ENCODE measurements around the gene ANKS1B.

- TF ChIP-seq CTCF (IDR thresholded peaks at IDR 0.05 in 2 of 3, conservative IDR thresholded peaks at IDR 0.05 in 1 of 3; ENCODE audit: borderline replicate concordance in 1 of 3, insufficient read depth in 1 of 3, low read depth in 2 of 3, low read length in 2 of 3), result no peak
- no peak for TF ChIP-seq POLR2A (IDR thresholded peaks at IDR 0.05; ENCODE audit: borderline replicate concordance, extremely low read depth, insufficient read depth, insufficient read length)
- no peak for TF ChIP-seq JUND (IDR thresholded peaks at IDR 0.05)
- no peak for TF ChIP-seq EZH2 (IDR thresholded peaks at IDR 0.05)
- TF ChIP-seq POLR2AphosphoS5 (IDR thresholded peaks at IDR 0.05; ENCODE audit: low read depth, low read length), result no peak
- TF ChIP-seq ZNF274 (IDR thresholded peaks at IDR 0.05; ENCODE audit: low read depth, low read length), result no peak
- TF ChIP-seq MAX (IDR thresholded peaks at IDR 0.05), result no peak
- no peak for TF ChIP-seq ELF1 (IDR thresholded peaks at IDR 0.05; ENCODE audit: borderline replicate concordance, low read depth)
- TF ChIP-seq REST (IDR thresholded peaks at IDR 0.05; ENCODE audit: low read depth), result no peak
- no peak for TF ChIP-seq EZH2phosphoT487 (IDR thresholded peaks at IDR 0.05; ENCODE audit: borderline replicate concordance)
- no peak for TF ChIP-seq ZBTB33 (IDR thresholded peaks at IDR 0.05; ENCODE audit: extremely low read depth, insufficient replicate concordance, low read length)
- TF ChIP-seq SP1 (IDR thresholded peaks at IDR 0.05; ENCODE audit: low read depth), result no peak
- TF ChIP-seq RAD21 (IDR thresholded peaks at IDR 0.05; ENCODE audit: low read depth), result no peak
- no peak for TF ChIP-seq FOSL1 (IDR thresholded peaks at IDR 0.05; ENCODE audit: low read depth)
These were observed 1132.6 kb downstream of the ANKS1B start for GRCh38 chr12:98852181-98852580.

All from HCT116 (cell line).